ENCODE data around the gene NPAS2. TPM values are rescaled to one million over a fixed set of nuclear protein-coding genes. Genes with fewer than 3 reads are reported as not detected.

NPAS2 gene
- polyA plus RNA-seq, 1 of the 3 experiments (the other 2 are of a cell fraction): 58.5 TPM

- Histone ChIP-seq H3K4me2 (peak overlapping the region; percentile 82), H3K9ac (peak overlapping the region; percentile 74; the same call in 1 of the 2 replicates), H3F3A (replicated peaks; ENCODE audit: insufficient read depth) (peaks cover 9% of the 10 kb centered on the region), H3K9me2 (no peaks in the 10 kb centered on the region), H3K27ac (ENCODE audit: low read depth in 2 of 2, low read length in 1 of 2) (peak overlapping the region in 1 of 2 experiments; percentile 15; a peak in 2 of 4 replicates), H3K4me1 (ENCODE audit: control insufficient read depth in 1 of 2, insufficient read depth in 2 of 2, low read depth in 1 of 2, low read length in 1 of 2) (peaks cover 0 to 4% of the 10 kb centered on the region in 2 experiments; a peak in 2 of 4 replicates), H3K27me3 (ENCODE audit: insufficient read depth) (no peaks in the 10 kb centered on the region), H3K4me3 (ENCODE audit: low read depth in 2 of 2, low read length in 1 of 2) (peak overlapping the region; percentile 73 to 75; a peak in 2 of 4 replicates), H2AFZ (ENCODE audit: low read depth) (no peak overlapping the region), H3K36me3 (replicated peaks in 1 of 2; ENCODE audit: control insufficient read depth in 1 of 2, insufficient read depth in 2 of 2, low read length in 1 of 2) (peaks cover 0 to 4% of the 10 kb centered on the region in 2 experiments), H3K9me3 (no peaks in the 10 kb centered on the region), H4K20me1 (ENCODE audit: insufficient read depth) (no peaks in the 10 kb centered on the region; the same call in 1 of the 2 replicates), H3K79me2 (ENCODE audit: insufficient read depth) (peaks cover 67% of the 10 kb centered on the region)
- ChIA-PET CTCF (no interaction called here), POLR2A (no interaction called here)
- no peak for DNase-seq
- 27% methylated on average over 9 of the region's 9 CpGs for WGBS (ENCODE audit: low lambda C conversion rate)
- TF ChIP-seq NRF1 (IDR thresholded peaks at IDR 0.05; ENCODE audit: low read depth, low read length) (no peak), FOSL2 (IDR thresholded peaks at IDR 0.05; ENCODE audit: borderline replicate concordance, low read depth) (peak; percentile 42; the same call in 1 of the 2 replicates), JUND (IDR thresholded peaks at IDR 0.05) (0 out of 2 replicates have a peak, but pooled peaks have one; percentile 18), POLR2AphosphoS5 (IDR thresholded peaks at IDR 0.05; ENCODE audit: low read depth, low read length) (peak; percentile 31; the same call in 1 of the 2 replicates), MEF2A (IDR thresholded peaks at IDR 0.05; ENCODE audit: borderline replicate concordance, low read depth) (peak; percentile 67; the same call in 1 of the 2 replicates), PBX3 (IDR thresholded peaks at IDR 0.05) (no peak), MXI1 (IDR thresholded peaks at IDR 0.05; ENCODE audit: low read depth, low read length) (no peak), MAX (IDR thresholded peaks at IDR 0.05; ENCODE audit: low read depth) (no peak), EP300 (IDR thresholded peaks at IDR 0.05; ENCODE audit: borderline replicate concordance in 1 of 2, low read depth in 1 of 2, low read length in 1 of 2) (no peak), YY1 (IDR thresholded peaks at IDR 0.05; ENCODE audit: low read depth) (no peak), CHD2 (IDR thresholded peaks at IDR 0.05; ENCODE audit: low read length, partially characterized antibody) (no peak), SMC3 (IDR thresholded peaks at IDR 0.05; ENCODE audit: low read depth, low read length) (no peak), USF1 (IDR thresholded peaks at IDR 0.05; ENCODE audit: borderline replicate concordance, low read depth) (no peak), IRF3 (IDR thresholded peaks at IDR 0.05; ENCODE audit: low read depth, low read length) (no peak), NFIC (IDR thresholded peaks at IDR 0.05; ENCODE audit: borderline replicate concordance) (peak; percentile 57; the same call in 1 of the 2 replicates), SIN3A (IDR thresholded peaks at IDR 0.05; ENCODE audit: borderline replicate concordance, low read depth, low read length) (no peak), TAF1 (IDR thresholded peaks at IDR 0.05; ENCODE audit: borderline replicate concordance, low read depth, low read length) (no peak), RFX5 (IDR thresholded peaks at IDR 0.05; ENCODE audit: low read length) (no peak), FOXJ3 (CRISPR knock-in tag; IDR thresholded peaks at IDR 0.05) (no peak), RAD21 (IDR thresholded peaks at IDR 0.05; ENCODE audit: low read length) (no peak), ELF1 (IDR thresholded peaks at IDR 0.05) (no peak), RCOR1 (IDR thresholded peaks at IDR 0.05; ENCODE audit: low read length) (no peak), EZH2phosphoT487 (IDR thresholded peaks at IDR 0.05; ENCODE audit: borderline replicate concordance, low read depth) (no peak), FOXM1 (IDR thresholded peaks at IDR 0.05; ENCODE audit: low read depth) (no peak), RXRA (IDR thresholded peaks at IDR 0.05; ENCODE audit: borderline replicate concordance, low read depth) (no peak), GABPA (IDR thresholded peaks at IDR 0.05; ENCODE audit: low read depth) (no peak), TEAD4 (IDR thresholded peaks at IDR 0.05; ENCODE audit: borderline replicate concordance, insufficient read depth) (no peak), TCF12 (IDR thresholded peaks at IDR 0.05) (peak; percentile 25; the same call in 1 of the 2 replicates), CTCF (IDR thresholded peaks at IDR 0.05) (no peak)
Measured at GRCh38 chr2:100822587-100823248, 2.8 kb downstream of the NPAS2 start.

Measured in SK-N-SH (cell line).